RWPE2 (cell line): Measurements from ENCODE around the gene PPP1R2.

ENCODE experiments used
- ATAC-seq: fragments of 200-7000 bp; cut with Tn5 transposase; 3 replicates; pipeline ENCODE4 v1.9.1; 2021; ENCODE audit warnings: low read depth
- DNase-seq: peaks from one replicate; pipeline ENCODE4 v3.0.0-alpha.2; 2020; ENCODE audit warnings: low spot score
- H3K27ac ChIP-seq: fragments of 450-650 bp; 2 replicates; pipeline ENCODE4 v1.5.1; 2017; ENCODE audit warnings: mild to moderate bottlenecking; ENCODE audit not compliant: poor library complexity, severe bottlenecking
- H3K27me3 ChIP-seq: fragments of 250-450 bp; sonication (Bioruptor Pico); 2 replicates; pipeline ENCODE4 v1.5.1; 2021; ENCODE audit warnings: mild to moderate bottlenecking, moderate library complexity; ENCODE audit not compliant: insufficient read depth, poor library complexity, severe bottlenecking
- H3K36me3 ChIP-seq: fragments of 250-450 bp; sonication (Bioruptor Pico); 2 replicates; pipeline ENCODE4 v1.5.1; 2020; ENCODE audit warnings: low read depth, mild to moderate bottlenecking, moderate library complexity
- H3K4me1 ChIP-seq: fragments of 250-450 bp; sonication (Bioruptor Pico); 2 replicates; pipeline ENCODE4 v1.5.1; 2021; ENCODE audit warnings: mild to moderate bottlenecking, moderate library complexity; ENCODE audit not compliant: insufficient read depth, poor library complexity, severe bottlenecking
- H3K4me3 ChIP-seq: fragments of 250-450 bp; sonication (Bioruptor Pico); 2 replicates; pipeline ENCODE4 v1.5.1; 2021; ENCODE audit warnings: mild to moderate bottlenecking, moderate library complexity; ENCODE audit not compliant: severe bottlenecking
- H3K9me3 ChIP-seq: fragments of 250-450 bp; sonication (Bioruptor Pico); 2 replicates; pipeline ENCODE4 v1.5.1; 2021; ENCODE audit warnings: mild to moderate bottlenecking, moderate library complexity; ENCODE audit not compliant: severe bottlenecking
- TF ChIP-seq, protein P1 (sequence below): fragments of 450-650 bp; IDR thresholded peaks from one replicate; pipeline ENCODE4 v1.5.1; 2017; ENCODE audit warnings: mild to moderate bottlenecking, moderate library complexity; ENCODE audit not compliant: poor library complexity, severe bottlenecking

The PPP1R2 gene

DNA sequence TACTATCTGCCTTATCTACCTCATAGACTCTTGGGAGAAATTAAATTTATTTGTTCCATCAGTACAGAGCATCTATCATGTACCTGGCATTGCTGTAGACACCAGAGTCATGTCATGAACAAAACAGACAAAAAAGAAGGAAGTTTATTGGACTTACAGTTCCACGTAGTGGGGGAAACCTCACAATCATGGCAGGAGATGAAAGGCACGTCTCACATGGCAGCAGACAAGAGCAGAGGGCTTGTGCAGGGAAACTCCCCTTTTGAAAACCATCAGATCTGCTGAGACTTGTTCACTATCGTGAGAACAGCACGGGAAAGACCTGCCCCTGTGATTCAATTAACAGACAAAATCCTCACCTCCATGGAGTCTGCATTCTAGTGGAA, 74.7 kb downstream of the PPP1R2 start:
- no peaks in the 10 kb centered on the region for H3K9me3 ChIP-seq
- no peaks in the 10 kb centered on the region for H3K4me1 ChIP-seq
- H3K27ac ChIP-seq: no peak overlapping the region
- no peak for ATAC-seq
- TF ChIP-seq, protein P1, sequence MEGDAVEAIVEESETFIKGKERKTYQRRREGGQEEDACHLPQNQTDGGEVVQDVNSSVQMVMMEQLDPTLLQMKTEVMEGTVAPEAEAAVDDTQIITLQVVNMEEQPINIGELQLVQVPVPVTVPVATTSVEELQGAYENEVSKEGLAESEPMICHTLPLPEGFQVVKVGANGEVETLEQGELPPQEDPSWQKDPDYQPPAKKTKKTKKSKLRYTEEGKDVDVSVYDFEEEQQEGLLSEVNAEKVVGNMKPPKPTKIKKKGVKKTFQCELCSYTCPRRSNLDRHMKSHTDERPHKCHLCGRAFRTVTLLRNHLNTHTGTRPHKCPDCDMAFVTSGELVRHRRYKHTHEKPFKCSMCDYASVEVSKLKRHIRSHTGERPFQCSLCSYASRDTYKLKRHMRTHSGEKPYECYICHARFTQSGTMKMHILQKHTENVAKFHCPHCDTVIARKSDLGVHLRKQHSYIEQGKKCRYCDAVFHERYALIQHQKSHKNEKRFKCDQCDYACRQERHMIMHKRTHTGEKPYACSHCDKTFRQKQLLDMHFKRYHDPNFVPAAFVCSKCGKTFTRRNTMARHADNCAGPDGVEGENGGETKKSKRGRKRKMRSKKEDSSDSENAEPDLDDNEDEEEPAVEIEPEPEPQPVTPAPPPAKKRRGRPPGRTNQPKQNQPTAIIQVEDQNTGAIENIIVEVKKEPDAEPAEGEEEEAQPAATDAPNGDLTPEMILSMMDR: no peak
- H3K4me3 ChIP-seq: no peak overlapping the region
- no peaks in the 10 kb centered on the region for H3K27me3 ChIP-seq
- no peak for DNase-seq
- no peaks in the 10 kb centered on the region for H3K36me3 ChIP-seq

DNA sequence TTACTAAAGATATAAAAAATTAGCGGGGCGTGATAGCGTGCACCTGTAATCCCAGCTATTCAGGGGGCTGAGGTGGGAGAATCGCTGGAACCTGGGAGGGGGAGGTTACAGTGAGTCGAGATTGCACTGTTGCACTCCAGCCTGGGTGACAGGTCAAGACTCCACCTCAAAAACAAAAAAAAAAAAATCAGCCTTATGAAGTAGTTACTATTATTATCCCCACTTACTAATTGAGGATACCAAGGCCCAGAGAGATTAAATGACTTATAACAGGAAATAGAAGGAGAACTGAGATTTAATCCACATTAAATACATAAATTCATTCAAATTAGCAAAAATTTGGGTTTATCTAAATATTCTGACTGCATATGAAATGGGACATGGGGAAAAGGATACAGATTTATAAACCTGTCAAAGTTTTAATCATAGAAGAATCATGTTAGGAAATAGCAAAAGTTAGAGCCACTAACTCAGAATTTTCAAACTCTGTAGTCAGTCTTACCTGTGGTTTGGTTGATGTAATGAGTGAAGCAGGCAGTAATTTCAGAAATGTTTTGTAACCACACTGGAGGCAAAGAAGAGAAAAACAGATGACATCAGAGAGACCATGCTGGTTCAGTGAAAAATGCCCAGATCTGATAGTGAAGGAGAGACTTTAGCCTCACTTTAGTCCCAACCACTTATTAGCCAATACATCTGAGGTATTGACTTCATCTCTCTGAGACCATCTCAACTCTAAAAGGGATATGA, 75.3 kb downstream of the PPP1R2 start:
- no peaks in the 10 kb centered on the region for H3K4me1 ChIP-seq
- DNase-seq (no peak), ATAC-seq (no peak)
- TF ChIP-seq, protein P1: no peak
- H3K4me3 ChIP-seq: no peak overlapping the region
- H3K27ac ChIP-seq: no peak overlapping the region
- H3K36me3 ChIP-seq: no peaks in the 10 kb centered on the region
- no peaks in the 10 kb centered on the region for H3K27me3 ChIP-seq
- no peaks in the 10 kb centered on the region for H3K9me3 ChIP-seq

DNA sequence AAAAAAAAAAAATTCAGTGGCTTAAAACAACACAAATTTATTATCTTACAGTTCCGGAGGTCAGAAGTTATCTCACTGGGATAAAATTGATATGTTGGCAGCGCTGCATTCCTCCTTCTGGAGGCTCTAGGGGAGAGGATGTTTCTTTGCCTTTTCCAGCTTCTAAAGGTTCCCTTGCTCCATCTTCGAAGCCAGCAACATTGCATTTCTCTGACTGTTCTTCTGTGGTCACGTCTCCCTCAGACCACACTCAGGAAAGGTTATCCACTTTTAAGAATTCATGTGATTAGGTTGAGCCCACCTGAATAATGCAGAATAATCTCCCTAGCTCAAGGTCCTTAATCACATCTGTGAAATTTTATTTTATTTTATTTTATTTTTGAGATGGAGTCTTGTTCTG, 76.9 kb downstream of the PPP1R2 start:
- no peak for ATAC-seq
- H3K27me3 ChIP-seq: no peaks in the 10 kb centered on the region
- TF ChIP-seq, protein P1: no peak
- DNase-seq: no peak
- H3K36me3 ChIP-seq: no peaks in the 10 kb centered on the region
- no peaks in the 10 kb centered on the region for H3K9me3 ChIP-seq
- no peak overlapping the region for H3K4me3 ChIP-seq
- H3K27ac ChIP-seq: no peak overlapping the region
- no peaks in the 10 kb centered on the region for H3K4me1 ChIP-seq
